Activated CD4-positive, alpha-beta T cell treated with anti-CD3 and anti-CD28 coated beads, Interleukin-2, amount 50 U/mL, for 16 hours (primary cell): ENCODE measurements around the gene SEMA5A.

ENCODE experiments used
- DNase-seq: peaks from one replicate; pipeline ENCODE4 v3.0.0-alpha.2; 2020

SEMA5A gene

GRCh38 chr5:9348401-9348996 is 197.4 kb downstream of the SEMA5A start:
- no peak for DNase-seq

DNA sequence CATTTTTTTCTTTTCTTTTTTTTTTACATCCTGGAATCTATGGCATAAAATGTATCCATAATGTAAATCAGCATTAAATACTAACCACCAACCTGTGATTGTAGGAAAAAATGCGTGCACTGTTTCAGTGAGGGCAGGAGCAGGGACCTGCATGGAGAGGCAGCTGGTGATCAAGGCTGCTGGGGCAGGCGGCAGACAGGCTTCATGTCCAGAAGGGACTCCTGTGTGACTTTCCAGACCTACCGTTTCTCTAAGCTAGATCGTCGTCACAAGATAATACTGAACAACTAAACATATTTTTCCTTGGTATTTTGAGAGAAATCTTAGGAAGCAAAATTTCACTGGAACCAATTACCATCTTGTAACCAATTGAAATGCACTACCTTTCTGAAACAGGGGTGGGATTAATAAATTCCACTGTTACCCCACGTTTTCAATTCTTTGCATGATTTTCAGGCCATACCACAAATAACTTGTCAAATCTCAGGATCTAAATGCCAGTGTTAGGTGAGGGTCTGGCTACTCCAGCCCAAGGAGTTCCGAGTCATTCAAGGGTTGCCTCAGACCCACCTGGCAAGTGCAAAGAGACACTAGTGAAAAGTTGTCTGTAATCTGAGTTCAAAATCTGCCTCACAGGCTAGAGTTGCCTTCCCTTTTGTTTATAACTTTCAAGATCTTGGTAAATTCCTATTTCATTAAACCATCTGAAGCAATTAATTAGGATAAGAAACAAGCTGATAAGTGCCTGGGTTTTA is 198.2 kb downstream of the SEMA5A start:
- no peak for DNase-seq

DNA sequence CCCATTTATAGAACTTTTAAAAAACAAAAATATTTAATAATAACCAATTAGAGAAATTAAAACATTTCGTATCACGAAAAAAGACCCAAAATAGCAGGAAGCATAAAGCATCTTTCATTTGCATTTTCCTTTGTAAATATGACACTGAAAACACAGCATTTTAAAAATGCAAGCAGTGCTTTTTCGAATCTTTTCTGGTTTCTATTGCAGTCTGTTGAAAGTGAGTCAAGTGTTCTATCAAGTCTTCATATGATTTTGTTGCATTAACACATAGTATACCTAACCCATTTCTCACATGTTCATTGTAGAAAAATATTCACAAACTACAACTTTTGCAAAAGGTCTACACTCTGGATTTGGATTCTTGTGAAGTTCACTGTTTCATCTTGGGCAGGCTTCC is 198.8 kb downstream of the SEMA5A start:
- no peak for DNase-seq

GRCh38 chr5:9344751-9345240 is 201.1 kb downstream of the SEMA5A start:
- DNase-seq, result no peak

GRCh38 chr5:9343146-9343850 is 202.6 kb downstream of the SEMA5A start:
- DNase-seq, result no peak

DNA sequence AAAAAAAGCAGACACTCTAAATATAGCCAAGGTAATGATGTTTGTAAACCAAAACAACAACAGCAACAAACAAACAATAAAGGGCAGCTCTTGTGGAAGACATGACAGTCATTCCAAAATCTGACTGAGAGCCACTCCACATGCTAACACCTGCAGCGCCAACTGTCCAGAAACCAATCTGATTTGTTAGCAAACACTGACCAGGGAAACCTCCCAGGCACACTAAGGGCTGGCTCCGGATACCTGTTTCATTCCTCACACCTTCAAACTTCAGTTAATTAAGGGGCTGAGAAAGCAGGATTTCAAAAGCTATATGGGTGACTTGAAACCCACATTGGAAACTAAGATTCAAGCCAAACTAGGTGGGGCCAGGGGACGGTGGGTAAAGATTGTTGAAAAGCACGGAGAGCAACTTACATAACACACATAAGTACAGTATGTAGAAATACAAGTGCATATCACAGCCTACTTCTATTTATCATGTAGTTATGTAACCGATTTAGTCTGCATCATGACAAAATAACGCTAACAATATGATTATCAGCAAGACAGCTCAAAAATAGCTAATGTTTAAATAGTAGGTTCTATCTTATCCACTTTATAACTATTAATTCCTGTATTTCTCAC is 203.6 kb downstream of the SEMA5A start:
- DNase-seq, result no peak

DNA sequence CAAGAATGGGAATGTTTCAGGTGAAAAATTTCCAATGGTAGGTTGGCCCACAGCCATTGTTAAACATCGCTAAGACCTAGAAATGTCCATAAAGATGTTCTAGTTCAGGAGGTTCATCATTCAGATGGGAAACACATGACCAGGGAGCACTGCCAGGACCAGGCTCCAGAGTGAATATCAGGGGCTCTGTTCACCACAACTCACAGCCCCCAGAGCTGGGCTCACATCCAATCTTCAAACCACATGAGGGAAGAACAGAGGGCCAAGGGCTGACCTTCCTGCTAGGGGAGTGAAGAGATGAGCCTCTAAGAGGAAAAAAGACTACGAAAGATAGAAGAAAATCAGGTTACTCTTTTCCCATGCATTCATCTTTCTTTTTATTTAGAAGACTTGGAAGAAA is 205.8 kb downstream of the SEMA5A start:
- no peak for DNase-seq

DNA sequence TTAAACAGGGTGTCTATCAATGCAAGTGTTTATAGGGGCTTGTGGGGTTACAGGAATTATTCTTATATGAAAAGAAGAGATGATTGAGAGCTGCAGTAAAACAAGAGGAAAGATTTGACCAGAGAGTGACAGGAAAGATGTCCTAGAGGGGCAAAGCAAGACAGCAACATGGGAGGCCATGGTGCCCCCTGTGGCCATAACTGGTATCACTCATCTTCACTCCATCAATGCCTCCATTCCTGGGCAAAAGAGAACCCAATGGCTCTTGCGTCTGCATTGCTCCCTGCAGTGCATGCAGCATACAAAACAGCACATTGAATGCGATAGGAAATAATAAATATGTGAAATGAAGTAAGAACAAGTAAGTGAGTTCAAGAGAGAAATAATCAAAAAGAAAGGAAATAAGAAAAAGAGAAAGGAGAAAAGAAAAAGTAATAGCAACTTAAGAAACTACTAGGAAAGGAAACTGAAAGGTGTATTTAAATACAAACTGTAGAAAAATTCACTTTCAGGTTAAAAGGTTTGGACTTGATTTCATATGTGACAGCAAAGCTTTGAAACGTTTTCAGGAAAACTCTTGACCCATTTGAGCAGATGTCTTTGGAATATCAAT is 206.6 kb downstream of the SEMA5A start:
- DNase-seq, result no peak

DNA sequence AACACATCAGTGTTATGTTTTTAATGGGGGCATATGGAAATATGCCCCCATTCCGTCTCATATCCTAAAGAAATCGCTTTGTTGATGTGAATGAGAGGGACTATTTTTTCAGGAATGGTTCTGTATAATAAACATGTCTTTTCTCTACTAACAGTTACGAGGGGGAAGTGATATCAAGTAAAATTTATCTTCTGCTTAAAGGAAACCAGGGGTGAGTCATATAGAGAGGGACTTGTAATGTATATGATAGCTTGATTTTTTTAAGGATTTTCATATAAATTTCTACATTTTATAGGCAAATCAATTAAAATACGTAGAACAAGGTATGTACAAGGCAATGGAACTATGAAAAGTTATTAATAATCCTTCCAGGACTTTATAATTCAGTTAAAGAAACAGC is 207.1 kb downstream of the SEMA5A start:
- no peak for DNase-seq

DNA sequence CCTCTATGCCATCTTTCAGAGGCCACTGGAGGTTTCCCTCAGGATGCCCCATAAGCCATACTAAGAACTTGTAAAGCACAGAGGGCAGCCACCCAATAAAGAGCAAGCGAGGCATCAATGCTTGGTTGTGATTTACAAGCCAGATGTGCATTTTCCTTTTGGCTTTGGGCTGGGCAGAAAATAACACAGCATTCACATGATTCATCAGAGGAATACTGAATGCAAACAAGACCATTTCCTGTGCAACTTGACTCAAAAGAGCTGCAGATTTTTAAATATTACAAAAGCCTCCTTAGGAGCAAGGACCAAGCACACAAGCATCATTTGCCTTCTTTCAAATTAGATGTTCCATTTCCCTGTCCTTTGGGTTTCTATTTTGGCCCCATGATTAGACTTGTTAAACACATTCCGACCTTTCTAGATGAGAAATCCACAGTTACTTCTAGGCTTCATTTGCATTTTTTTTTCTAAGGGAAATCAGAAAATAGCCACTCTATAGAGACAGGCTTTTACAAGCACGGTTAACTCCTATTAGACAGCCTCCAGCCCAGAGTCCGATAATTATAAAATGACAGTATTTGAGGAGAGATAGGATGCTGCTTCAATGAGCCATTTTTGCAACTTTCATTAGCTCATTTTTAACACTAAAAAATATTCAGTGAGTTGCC is 207.8 kb downstream of the SEMA5A start:
- no peak for DNase-seq

- no peak for DNase-seq
Measured at GRCh38 chr5:9335754-9336495, 209.9 kb downstream of the SEMA5A start.

DNA sequence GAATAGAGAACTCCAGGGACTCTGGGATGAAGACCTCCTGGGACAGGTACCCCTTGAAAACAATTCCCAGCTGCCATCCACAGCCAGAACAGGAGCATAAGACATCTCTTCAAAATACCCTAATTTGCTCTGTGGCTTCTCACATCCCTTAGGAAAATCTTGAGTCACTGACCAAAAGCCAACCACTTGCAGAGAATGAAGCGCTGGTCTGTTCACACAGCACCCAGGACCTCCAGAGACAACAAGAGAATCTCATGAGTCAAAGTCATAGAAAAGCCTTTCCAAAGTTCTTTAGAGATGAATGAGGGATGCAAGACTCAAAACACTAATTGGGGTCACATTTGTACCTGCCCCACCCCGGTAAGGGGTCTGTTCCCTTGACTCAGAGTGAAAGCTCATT is 210.6 kb downstream of the SEMA5A start:
- no peak for DNase-seq

DNA sequence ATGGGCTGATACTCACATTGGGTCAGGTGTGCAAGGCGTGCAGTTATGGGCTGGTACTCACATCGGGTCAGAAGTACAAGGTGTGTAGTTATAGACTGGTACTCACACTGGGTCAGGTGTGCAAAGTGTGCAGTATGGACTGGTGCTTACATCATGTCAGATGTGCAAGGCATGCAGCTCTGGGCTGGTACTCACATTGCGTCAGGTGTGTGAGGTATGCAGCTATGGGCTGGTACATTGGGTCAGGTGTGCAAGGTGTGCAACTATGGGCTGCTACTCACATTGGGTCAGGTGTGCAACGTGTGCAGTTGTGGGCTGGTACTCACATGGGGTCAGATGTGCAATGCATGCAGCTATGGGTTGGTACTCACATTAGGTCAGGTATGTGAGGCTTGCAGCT is 213.8 kb downstream of the SEMA5A start:
- no peak for DNase-seq

DNA sequence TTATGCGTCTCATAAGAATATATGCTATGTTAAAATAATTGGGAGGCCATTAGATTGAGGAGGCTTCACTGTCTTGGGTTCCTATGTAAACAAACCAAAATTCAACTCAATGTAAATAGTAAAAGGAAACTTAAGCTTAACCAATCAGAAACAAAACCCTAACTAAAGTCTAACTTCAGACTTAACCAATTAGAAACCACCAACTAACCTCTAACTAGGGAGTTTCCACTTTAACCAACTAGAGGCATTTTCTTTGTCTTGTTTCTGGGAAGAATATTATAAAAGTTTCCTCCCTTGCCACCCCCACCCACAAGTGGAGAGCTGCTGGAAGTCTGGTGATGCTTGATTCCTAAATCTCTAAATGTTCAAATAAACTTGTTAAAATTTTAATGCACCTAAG is 214.5 kb downstream of the SEMA5A start:
- DNase-seq, result no peak

- no peak for DNase-seq
Measured at GRCh38 chr5:9329125-9329524, 216.8 kb downstream of the SEMA5A start.

DNA sequence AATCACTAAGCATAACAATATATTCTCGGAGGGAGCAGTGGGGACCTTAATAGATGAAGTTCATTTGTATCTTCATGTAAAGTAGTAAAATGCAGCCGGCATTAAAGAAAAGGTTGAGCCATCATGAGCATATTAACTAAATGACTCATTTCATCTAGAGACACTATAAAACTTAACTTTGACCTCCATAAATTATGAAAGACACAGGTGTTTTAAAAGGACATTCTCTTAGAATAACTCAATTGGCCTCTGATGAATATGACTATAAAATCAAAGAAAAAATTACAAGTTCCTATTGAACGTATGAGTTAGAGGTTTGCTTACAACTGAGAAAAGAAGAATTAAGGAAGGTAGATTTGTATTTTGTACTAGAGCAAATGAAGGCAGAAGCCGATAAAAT is 220.3 kb downstream of the SEMA5A start:
- no peak for DNase-seq

GRCh38 chr5:9324348-9325077 is 221.4 kb downstream of the SEMA5A start:
- no peak for DNase-seq

GRCh38 chr5:9320652-9321051 is 225.2 kb downstream of the SEMA5A start:
- no peak for DNase-seq

- DNase-seq, result no peak
Measured at GRCh38 chr5:9318031-9318430, 227.8 kb downstream of the SEMA5A start.

DNA sequence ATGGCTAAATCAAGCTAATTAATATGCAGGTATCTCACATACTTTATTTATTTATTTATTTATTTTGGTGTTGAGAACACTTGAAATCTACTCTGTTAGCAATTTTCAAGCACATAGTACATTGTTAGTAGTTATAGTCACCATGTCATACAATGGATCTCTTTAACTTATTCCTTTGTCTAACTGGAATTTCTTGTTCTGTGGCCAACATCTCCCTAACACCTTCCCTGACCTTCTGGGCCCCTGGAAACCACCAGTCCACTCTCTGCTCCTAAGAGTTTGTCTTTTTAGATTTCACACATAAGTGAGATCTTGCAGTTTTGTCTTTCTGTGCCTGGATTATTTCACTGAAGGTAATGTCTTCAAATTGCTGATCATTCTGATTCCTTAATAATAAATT is 229.1 kb downstream of the SEMA5A start:
- DNase-seq, result no peak

GRCh38 chr5:9316041-9316440 is 229.8 kb downstream of the SEMA5A start:
- no peak for DNase-seq
